H1 (cell line): ENCODE measurements around the gene COTL1. TPM values are rescaled to one million over a fixed set of nuclear protein-coding genes. Genes with fewer than 3 reads are reported as not detected.

Experiments
- CTCF ChIA-PET: fragments of 300-600 bp; sonication (Branson Sonifier 250); formaldehyde crosslinking; loops from one replicate; lab custom pipeline; 2021; ENCODE audit not compliant: partially characterized antibody; lab: Charles Lee
- POLR2A ChIA-PET: fragments of 300-600 bp; sonication (Branson Sonifier 250); formaldehyde crosslinking; loops from one replicate; lab custom pipeline; 2021; ENCODE audit warnings: inconsistent platforms; ENCODE audit not compliant: partially characterized antibody; lab: Charles Lee
- DNase-seq, 2 experiments: peaks; one replicate each; pipeline versions ENCODE4 v3.0.0 to v3.0.0-alpha.2; 2010 to 2022; ENCODE audit warnings: low spot score in 2 of 2, low read depth in 1 of 2, mixed read lengths in 1 of 2
- FAIRE-seq: peaks from 2 replicates; lab custom pipeline; 2011; peaks lifted over from hg19 to GRCh38; lab: Jason Lieb, UNC
- H2AFZ ChIP-seq: 2 replicates; pipeline ENCODE4 v1.8.1; 2012; ENCODE audit warnings: low read length, inconsistent platforms
- H2AK5ac ChIP-seq: 2 replicates; pipeline ENCODE4 v1.6.1; 2013; ENCODE audit warnings: low read depth, low read length
- H2BK120ac ChIP-seq: replicated peaks from 2 replicates; pipeline ENCODE3; 2013; ENCODE audit warnings: low read depth, low read length, inconsistent platforms
- H2BK12ac ChIP-seq: 2 replicates; pipeline ENCODE4 v1.6.1; 2013; ENCODE audit warnings: low read depth, low read length
- H2BK15ac ChIP-seq: 2 replicates; pipeline ENCODE4 v1.6.1; 2013; ENCODE audit warnings: low read length
- H2BK20ac ChIP-seq: 2 replicates; pipeline ENCODE4 v1.6.1; 2013; ENCODE audit warnings: low read length
- H2BK5ac ChIP-seq: 2 replicates; pipeline ENCODE4 v1.6.1; 2013; ENCODE audit warnings: low read depth, low read length
- H3K14ac ChIP-seq: 2 replicates; pipeline ENCODE4 v1.6.1; 2013; ENCODE audit warnings: inconsistent platforms; ENCODE audit not compliant: insufficient read length
- H3K18ac ChIP-seq: 2 replicates; pipeline ENCODE4 v1.6.1; 2013; ENCODE audit warnings: low read length; ENCODE audit errors: extremely low read depth
- H3K23ac ChIP-seq: 2 replicates; pipeline ENCODE4 v1.6.1; 2013; ENCODE audit warnings: inconsistent platforms; ENCODE audit not compliant: insufficient read length
- H3K23me2 ChIP-seq: 2 replicates; pipeline ENCODE4 v1.6.1; 2013; ENCODE audit warnings: low read depth, low read length
- H3K27ac ChIP-seq: 2 replicates; pipeline ENCODE4 v1.6.1; 2011; ENCODE audit warnings: low read depth, low read length, inconsistent platforms
- H3K27me3 ChIP-seq, 4 experiments: replicated peaks in 1 of 4; 1 replicate in 1 of 4; 2 replicates in 3 of 4; pipeline versions ENCODE4 v1.6.1 to v1.8.1; 2011 to 2013; ENCODE audit warnings: low read length in 3 of 4, mild to moderate bottlenecking in 3 of 4, inconsistent platforms in 2 of 4, mixed read lengths in 2 of 4, moderate library complexity in 1 of 4; ENCODE audit not compliant: control insufficient read depth in 3 of 4, insufficient read depth in 3 of 4; ENCODE audit errors: extremely low read depth in 1 of 4
- H3K36me3 ChIP-seq, 4 experiments: 2 replicates each; pipeline versions ENCODE4 v1.6.1 to v1.8.1; 2011 to 2013; ENCODE audit warnings: mild to moderate bottlenecking in 4 of 4, low read length in 3 of 4, moderate library complexity in 2 of 4, control low read depth in 1 of 4, inconsistent platforms in 1 of 4; ENCODE audit not compliant: insufficient read depth in 4 of 4, control insufficient read depth in 2 of 4
- H3K4ac ChIP-seq: replicated peaks from 2 replicates; pipeline ENCODE3; 2013; ENCODE audit warnings: low read length, low read depth, mixed read lengths, inconsistent platforms; ENCODE audit not compliant: insufficient read length
- H3K4me1 ChIP-seq, 4 experiments: replicated peaks in 1 of 4; 1 replicate in 1 of 4; 2 replicates in 3 of 4; pipeline versions ENCODE4 v1.6.1 to v1.8.1; 2011 to 2013; ENCODE audit warnings: low read length in 3 of 4, inconsistent platforms in 2 of 4, mixed read lengths in 1 of 4; ENCODE audit not compliant: insufficient read depth in 4 of 4, control insufficient read depth in 3 of 4
- H3K4me2 ChIP-seq, 2 experiments: 2 replicates each; pipeline versions ENCODE4 v1.6.1 to v1.8.1; 2011 to 2013; ENCODE audit warnings: low read depth in 2 of 2, low read length in 2 of 2, control low read depth in 1 of 2, inconsistent platforms in 1 of 2, mild to moderate bottlenecking in 1 of 2; ENCODE audit not compliant: insufficient read depth in 1 of 2
- H3K4me3 ChIP-seq, 4 experiments: fragments of 200-600, 300-600 bp in 1 of 4; sonication (generic), shearing (Covaris generic), sonication (Bioruptor Twin) in 1 of 4; 2 replicates each; pipeline versions ENCODE4 v1.5.1 to v1.8.1; 2011 to 2016; ENCODE audit warnings: low read length in 4 of 4, low read depth in 3 of 4, control low read depth in 2 of 4, inconsistent platforms in 2 of 4, mild to moderate bottlenecking in 2 of 4, mixed read lengths in 1 of 4, moderate library complexity in 1 of 4; ENCODE audit not compliant: insufficient read depth in 2 of 4; ENCODE audit errors: extremely low read depth in 1 of 4
- H3K56ac ChIP-seq: replicated peaks from 2 replicates; pipeline ENCODE3; 2013; ENCODE audit warnings: low read depth, mild to moderate bottlenecking, mixed read lengths, low read length, inconsistent platforms; ENCODE audit not compliant: insufficient read length
- H3K79me1 ChIP-seq: 2 replicates; pipeline ENCODE4 v1.6.1; 2013; ENCODE audit warnings: low read depth, low read length, control low read depth
- H3K79me2 ChIP-seq, 2 experiments: 2 replicates each; pipeline versions ENCODE4 v1.6.1 to v1.8.1; 2012 to 2013; ENCODE audit warnings: low read length in 2 of 2, mild to moderate bottlenecking in 2 of 2, inconsistent platforms in 1 of 2; ENCODE audit not compliant: insufficient read depth in 2 of 2, control insufficient read depth in 1 of 2
- H3K9ac ChIP-seq, 4 experiments: replicated peaks in 1 of 4; 1 replicate in 1 of 4; 2 replicates in 3 of 4; pipeline versions ENCODE4 v1.6.1 to v1.8.1; 2011 to 2013; ENCODE audit warnings: low read depth in 3 of 4, low read length in 3 of 4, control low read depth in 2 of 4, mild to moderate bottlenecking in 2 of 4, moderate library complexity in 2 of 4, inconsistent platforms in 1 of 4; ENCODE audit errors: extremely low read depth in 1 of 4
- H3K9me3 ChIP-seq, 2 experiments: 2 replicates each; pipeline versions ENCODE4 v1.6.1 to v1.8.1; 2012 to 2013; ENCODE audit warnings: mild to moderate bottlenecking in 2 of 2, moderate library complexity in 2 of 2, control low read depth in 1 of 2, inconsistent platforms in 1 of 2, low read depth in 1 of 2, low read length in 1 of 2, mixed read lengths in 1 of 2; ENCODE audit not compliant: insufficient read depth in 2 of 2
- H4K20me1 ChIP-seq, 2 experiments: replicated peaks in 1 of 2; 2 replicates each; pipeline versions ENCODE3 to v1.8.1; 2011 to 2013; ENCODE audit warnings: inconsistent platforms in 2 of 2, low read length in 2 of 2, mild to moderate bottlenecking in 1 of 2; ENCODE audit not compliant: insufficient read depth in 2 of 2, control insufficient read depth in 1 of 2
- H4K5ac ChIP-seq: 2 replicates; pipeline ENCODE4 v1.6.1; 2013; ENCODE audit warnings: low read length, low read depth, mixed read lengths, inconsistent platforms; ENCODE audit not compliant: insufficient read length
- H4K8ac ChIP-seq: 2 replicates; pipeline ENCODE4 v1.8.0; 2013; ENCODE audit warnings: mild to moderate bottlenecking, moderate library complexity, low read length, inconsistent platforms; ENCODE audit not compliant: insufficient read depth; ENCODE audit errors: extremely low read depth
- H4K91ac ChIP-seq: replicated peaks from 2 replicates; pipeline ENCODE3; 2013; ENCODE audit warnings: low read length, mixed read lengths, inconsistent platforms; ENCODE audit not compliant: insufficient read length
- WGBS, 2 experiments: shearing (Covaris generic) in 1 of 2; methylation state at CpG; one replicate each; pipeline versions ENCODE4 v1.1.6 to v1.1.7; 2013 to 2015; ENCODE audit warnings: low lambda C conversion rate in 2 of 2, mixed read lengths in 2 of 2, inconsistent platforms in 1 of 2, low coverage in 1 of 2, missing lambda C conversion rate in 1 of 2; ENCODE audit not compliant: insufficient replicate concordance in 2 of 2, insufficient coverage in 1 of 2, insufficient read length in 1 of 2; ENCODE audit errors: extremely low coverage in 1 of 2, missing lambda C conversion rate in 1 of 2; 5-methylcytosine and 5-hydroxymethylcytosine counted together
- polyA plus RNA-seq, 7 experiments: library from polyadenylated mRNA; depleted of rRNA in 3 of 7; stranded (reverse) in 5 of 7; unstranded in 2 of 7; fragments of >200 nt in 5 of 7; fragments of 200-250 nt in 2 of 7; gene quantifications; 1 replicate in 5 of 7; 2 replicates in 1 of 7; 4 replicates in 1 of 7; pipeline versions ENCODE4 v1.2.1 to v1.2.3, GENCODE V29; 2011 to 2013; ENCODE audit warnings: missing spikeins in 2 of 7, mixed read lengths in 2 of 7
- total RNA-seq: library from RNA; stranded (reverse); fragmentation: NEBNext Ultra II Directional; extraction: Animal tissue kit (Norgen Biotek cat#: 25700); gene quantifications from 2 replicates; pipeline ENCODE4 v1.2.1, GENCODE V29; 2021

The COTL1 gene
- total and polyA plus RNA-seq, 2 of the 8 experiments (the other 6 are each of a cell fraction or from before 2014, with no cell fraction given), result 59.2 to 183 TPM

DNA sequence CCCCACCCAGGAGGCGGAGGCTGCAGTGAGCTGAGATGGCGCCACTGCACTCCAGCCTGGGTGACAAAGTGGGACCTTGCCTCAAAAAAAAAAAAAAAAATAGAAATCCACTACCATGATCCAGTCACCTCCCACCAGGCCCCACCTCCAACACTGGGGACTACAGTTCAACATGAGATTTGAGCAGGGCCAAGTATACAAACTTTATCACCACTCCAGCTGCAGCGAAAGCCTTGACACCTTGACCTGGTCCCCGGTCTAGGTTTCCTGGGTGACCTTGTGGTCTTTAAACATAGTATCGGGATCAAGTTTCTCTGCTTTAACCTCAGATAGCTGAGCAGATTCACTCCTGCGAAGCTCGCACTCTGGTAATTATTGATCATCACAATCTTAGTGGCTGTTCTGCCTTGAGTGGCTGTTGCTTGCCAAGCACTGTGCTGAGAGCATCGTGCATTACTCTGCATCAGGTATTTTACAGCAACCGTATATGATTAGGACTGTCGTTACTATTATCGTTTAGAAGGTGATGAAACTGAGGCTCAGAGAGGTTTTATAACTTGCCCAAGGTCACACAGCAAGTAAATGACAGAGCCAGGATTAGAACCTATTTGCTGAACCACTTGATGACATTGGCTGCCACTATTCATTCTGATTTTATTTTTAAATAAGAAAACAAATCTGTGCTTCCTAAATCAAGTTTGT, 63.1 kb downstream of the COTL1 start:
- Histone ChIP-seq H2BK20ac (no peak overlapping the region), H3K27ac (no peak overlapping the region), H3K4ac (no peak overlapping the region), H2AK5ac (no peak overlapping the region), H2BK5ac (no peak overlapping the region), H4K8ac (no peak overlapping the region), H3K36me3 (no peaks in the 10 kb centered on the region), H3K56ac (no peak overlapping the region), H4K5ac (no peak overlapping the region), H3K27me3 (no peaks in the 10 kb centered on the region), H2BK15ac (no peak overlapping the region), H2BK120ac (no peak overlapping the region), H3K4me2 (no peak overlapping the region), H2AFZ (no peak overlapping the region), H3K4me1 (peaks cover 5 to 20% (median 10%) of the 10 kb centered on the region in 4 experiments), H3K9me3 (no peaks in the 10 kb centered on the region), H3K18ac (no peak overlapping the region), H3K79me2 (no peaks in the 10 kb centered on the region), H3K14ac (no peak overlapping the region), H4K20me1 (no peaks in the 10 kb centered on the region), H3K4me3 (no peak overlapping the region), H3K79me1 (no peaks in the 10 kb centered on the region), H3K23ac (no peak overlapping the region), H2BK12ac (no peak overlapping the region), H3K23me2 (no peaks in the 10 kb centered on the region), H3K9ac (no peak overlapping the region), H4K91ac (no peak overlapping the region)
- CTCF ChIA-PET, result interaction anchor here (0.7 to 1.9 kb wide), 4 partner anchors 8 to 52 kb away, joined by 3 to 6 read pairs (median 4); no protein-coding TSS in a partner anchor
- no peak for DNase-seq
- POLR2A ChIA-PET, result interaction anchor here (1.0 to 1.1 kb wide), 2 partner anchors 9 to 19 kb away, joined by 3 to 4 read pairs; no protein-coding TSS in a partner anchor
- WGBS, 2 experiments, result 90% methylated on average over 11 of the region's 11 CpGs; no CpG with 5 or more reads in 1 of the 2 experiments
- FAIRE-seq, result no peak
